Activated CD8-positive, alpha-beta memory T cell treated with anti-CD3 and anti-CD28 coated beads for 4 hours (primary cell): ENCODE results near the gene LTBR.

Source experiments
- DNase-seq, 2 donors: peaks; one replicate each; pipeline ENCODE4 v3.0.0-alpha.2; 2020; ENCODE audit warnings: low read depth in 2 of 2

The LTBR gene

GRCh38 chr12:6382982-6383381 is 980 bp upstream of the LTBR start:
- DNase-seq: no peak

DNA sequence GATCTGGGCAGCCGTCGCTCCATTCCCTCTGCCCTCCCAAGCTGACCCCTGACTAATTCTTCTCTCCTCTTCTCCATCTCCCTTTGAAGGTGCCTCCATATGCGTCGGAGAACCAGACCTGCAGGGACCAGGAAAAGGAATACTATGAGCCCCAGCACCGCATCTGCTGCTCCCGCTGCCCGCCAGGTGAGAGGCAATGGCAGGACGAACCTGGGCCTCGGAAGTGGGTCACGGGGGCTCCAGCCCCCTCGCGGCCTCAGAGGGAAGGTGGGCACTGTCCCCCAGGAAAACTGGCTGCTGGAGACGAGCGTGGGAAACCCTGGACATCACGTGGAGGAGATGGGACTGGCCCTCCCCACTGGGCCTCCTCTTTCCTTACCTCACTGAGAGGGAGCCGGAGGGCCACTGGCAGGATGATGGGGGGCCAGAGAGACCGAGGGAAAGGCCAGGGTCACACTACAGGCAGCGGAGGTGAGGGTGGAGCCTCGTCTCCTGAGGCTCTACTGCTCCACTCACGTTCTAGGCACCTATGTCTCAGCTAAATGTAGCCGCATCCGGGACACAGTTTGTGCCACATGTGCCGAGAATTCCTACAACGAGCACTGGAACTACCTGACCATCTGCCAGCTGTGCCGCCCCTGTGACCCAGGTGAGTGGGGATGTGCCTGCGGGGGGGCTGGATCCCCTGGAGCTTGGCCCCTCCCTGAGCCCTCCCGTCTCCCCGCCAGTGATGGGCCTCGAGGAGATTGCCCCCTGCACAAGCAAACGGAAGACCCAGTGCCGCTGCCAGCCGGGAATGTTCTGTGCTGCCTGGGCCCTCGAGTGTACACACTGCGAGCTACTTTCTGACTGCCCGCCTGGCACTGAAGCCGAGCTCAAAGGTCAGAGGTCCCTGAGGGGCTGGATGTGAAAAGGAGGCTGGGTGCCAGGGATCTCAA is 806 bp downstream of the LTBR start:
- DNase-seq: no peak

- no peak for DNase-seq
Observed at GRCh38 chr12:6386038-6386437, 2.1 kb downstream of the LTBR start.

GRCh38 chr12:6386491-6386890 is 2.5 kb downstream of the LTBR start:
- DNase-seq: no peak

- DNase-seq: no peak
Observed at GRCh38 chr12:6387541-6387940, 3.6 kb downstream of the LTBR start.

DNA sequence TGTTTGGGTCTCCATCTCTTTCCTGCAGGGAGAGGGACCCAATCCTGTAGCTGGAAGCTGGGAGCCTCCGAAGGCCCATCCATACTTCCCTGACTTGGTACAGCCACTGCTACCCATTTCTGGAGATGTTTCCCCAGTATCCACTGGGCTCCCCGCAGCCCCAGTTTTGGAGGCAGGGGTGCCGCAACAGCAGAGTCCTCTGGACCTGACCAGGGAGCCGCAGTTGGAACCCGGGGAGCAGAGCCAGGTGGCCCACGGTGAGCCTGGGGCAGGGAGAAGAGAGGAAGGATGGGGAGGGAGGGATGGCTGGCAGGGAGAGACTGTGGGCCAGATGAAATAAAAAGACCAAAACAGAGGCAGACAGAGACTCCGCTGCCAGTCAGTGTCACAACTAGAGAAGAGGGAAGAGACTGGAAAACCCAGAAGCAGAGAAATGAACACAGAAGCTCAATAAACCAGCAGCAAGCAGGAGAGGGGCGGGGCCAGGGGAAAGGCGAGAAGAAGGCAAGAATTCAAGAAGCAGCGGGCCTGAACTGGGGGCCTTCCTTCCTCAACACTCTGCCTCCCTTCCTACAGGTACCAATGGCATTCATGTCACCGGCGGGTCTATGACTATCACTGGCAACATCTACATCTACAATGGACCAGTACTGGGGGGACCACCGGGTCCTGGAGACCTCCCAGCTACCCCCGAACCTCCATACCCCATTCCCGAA is 6.3 kb downstream of the LTBR start:
- no peak for DNase-seq

- DNase-seq: no peak
Observed at GRCh38 chr12:6391013-6391412, 7.1 kb downstream of the LTBR start.

GRCh38 chr12:6392504-6392903 is 8.5 kb downstream of the LTBR start:
- no peak for DNase-seq

- DNase-seq: no peak
Observed at GRCh38 chr12:6393109-6393508, 9.1 kb downstream of the LTBR start.

DNA sequence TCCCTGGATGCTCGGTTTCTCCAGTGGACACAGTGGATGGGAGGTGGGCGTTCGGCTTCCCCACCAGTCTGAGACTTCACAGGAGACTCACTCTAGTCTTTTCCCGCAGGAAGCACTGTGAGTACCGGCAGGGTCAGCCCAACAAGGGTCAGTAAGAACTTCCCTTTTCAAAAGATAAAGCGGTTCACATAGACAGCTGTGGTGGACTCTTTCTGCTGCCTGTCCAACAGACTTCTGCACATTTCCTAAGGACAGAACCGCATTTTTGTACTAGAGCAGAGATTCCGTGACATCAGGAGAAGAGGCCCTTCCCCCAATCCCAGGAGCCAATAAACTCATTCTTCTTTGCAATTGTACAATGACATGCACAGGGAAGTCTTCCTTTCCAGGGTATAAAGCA is 10.4 kb downstream of the LTBR start:
- no peak for DNase-seq

DNA sequence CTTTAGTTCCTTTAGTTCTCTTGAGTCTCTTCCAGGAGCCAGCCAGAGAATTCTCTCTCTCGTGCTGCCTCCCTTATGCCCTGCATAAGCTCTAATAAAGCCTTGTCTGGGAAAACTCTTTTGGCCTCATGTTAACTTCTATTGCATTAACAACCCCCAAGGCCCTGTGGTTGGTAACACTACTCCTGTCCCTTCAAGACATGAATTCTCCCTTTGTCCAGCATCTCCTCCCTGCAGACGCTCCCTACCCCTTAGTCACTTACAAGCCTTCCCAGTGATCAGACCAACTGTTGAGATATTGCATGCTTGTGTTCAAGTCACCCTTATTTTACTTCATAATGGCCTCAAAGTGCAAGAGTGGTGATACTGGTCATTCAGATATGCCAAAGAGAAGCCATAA is 12.1 kb downstream of the LTBR start:
- DNase-seq: no peak

DNA sequence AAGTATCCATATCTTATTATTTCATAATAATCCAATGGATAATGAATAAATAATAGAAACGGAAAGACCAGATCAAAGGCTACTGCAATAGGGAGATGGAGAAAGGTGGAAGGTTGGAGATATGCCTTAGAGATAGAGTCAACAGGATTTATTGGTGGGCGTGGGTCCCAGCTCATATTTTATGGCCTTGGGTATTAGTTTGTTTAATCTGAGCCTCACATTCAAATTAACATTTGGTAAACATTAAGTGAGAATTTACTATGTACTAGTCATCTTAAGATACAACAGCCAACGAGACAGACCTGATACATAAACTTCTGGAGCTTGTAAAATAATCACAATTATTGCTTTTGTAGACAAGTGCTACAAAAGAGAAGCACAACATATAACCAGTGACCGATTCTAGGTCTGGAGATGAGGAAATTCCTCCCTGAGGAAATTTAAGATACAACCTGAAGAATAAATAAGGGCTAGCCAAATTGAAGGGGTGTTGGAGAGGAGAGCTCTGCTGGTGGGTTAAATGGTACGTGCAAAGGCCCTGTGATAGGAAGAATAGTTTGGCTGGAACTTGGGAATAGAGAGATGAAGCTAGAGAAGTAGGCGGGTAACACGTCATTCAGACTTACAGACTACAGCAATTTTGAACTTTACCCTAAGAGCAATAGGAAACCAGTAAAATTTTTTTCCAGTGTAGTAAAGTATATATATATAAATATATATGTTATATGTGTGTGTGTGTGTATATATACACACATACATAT is 16.1 kb downstream of the LTBR start:
- DNase-seq: no peak

GRCh38 chr12:6404390-6404789 is 20.4 kb downstream of the LTBR start:
- no peak for DNase-seq

- DNase-seq: no peak
Observed at GRCh38 chr12:6405963-6406362, 22.0 kb downstream of the LTBR start.

DNA sequence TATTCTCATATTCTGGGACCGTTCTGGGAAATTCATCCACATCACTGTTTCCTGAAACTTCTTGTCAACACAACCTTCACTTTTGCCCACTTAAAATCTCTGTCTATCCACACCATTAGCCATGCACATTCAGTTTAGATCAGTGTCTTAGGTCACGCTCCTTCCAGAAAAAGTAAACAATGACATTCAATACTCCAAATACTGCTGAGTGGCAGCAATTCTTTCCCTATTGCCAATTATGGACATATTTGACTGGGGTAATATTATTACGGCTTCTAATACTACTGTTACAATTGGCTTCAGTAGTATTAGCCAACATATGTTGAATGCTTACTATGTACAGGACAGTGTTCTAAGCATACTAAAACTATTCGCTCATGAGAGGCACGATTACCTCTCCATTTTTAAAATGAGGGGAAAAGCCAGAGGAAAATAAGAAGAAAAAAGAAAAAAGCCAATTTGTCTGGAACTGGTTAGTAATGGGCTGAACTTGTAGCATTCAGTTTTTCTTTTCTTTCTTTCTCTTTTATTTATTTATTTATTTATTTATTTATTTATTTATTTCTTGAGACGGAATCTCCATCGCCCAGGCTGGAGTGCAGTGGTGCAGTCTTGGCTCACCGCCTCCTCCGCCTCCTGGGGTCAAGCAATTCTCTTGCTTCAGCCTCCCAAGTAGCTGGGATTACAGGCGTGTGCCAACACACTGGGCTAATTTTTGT is 23.4 kb downstream of the LTBR start:
- DNase-seq: no peak

DNA sequence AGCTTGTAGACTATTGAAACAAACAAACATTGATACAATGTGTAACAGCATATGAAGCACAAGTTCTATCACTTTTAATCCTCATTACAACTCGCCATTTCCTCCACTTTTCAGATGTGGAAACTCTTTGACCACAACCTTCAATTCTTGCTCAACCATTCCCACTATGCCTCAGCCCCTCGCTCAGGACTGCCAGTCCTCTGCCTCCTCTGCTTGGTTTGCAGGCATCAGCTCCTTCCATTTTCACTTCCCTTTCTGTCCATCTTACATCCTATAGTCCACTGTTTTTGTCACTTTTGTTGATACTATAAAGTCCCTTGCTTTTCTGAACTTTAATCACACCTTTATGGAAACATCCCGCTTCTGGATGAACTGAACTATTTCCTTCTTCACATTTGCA is 32.6 kb downstream of the LTBR start:
- DNase-seq: no peak

DNA sequence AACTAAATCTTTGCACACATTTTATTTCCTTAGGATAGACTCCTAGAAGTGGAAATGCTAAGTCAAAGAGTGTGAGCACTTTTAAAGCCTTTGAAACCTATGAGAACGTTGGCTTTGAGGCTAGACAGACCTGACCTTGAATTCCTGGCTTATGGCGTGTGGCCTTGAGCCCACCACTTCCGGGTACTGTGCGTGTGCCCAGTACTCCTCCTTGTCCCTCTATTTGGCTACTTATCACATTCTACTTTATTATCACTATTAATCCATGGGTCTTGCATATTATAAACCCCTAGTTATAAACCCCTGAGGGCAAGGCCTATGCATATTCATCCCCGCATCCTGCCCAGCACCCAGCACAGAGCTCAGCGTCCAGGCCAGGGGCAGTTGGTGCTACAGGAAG is 34.8 kb downstream of the LTBR start:
- no peak for DNase-seq

DNA sequence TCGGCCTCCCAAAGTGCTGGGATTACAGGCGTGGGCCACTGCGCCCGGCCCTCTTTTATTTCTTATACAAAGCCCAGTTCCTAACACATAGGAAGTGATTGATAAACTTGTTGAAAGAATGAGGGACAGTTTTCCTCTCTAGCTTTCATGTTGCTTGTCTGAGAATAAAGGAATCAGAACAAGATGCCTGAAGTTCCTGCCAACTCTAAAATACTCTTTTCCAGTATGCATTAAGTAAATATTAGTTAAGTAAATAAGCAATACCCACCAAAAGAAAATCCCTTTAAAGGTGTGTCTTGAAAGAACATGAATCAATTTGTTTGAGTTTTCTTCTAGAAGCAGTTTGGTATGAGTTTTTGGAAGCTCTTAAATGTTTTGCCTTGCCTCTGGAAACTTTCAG is 36.4 kb downstream of the LTBR start:
- DNase-seq: no peak

GRCh38 chr12:6423267-6424007 is 39.5 kb downstream of the LTBR start:
- DNase-seq: peak; percentile 57 to 61

DNA sequence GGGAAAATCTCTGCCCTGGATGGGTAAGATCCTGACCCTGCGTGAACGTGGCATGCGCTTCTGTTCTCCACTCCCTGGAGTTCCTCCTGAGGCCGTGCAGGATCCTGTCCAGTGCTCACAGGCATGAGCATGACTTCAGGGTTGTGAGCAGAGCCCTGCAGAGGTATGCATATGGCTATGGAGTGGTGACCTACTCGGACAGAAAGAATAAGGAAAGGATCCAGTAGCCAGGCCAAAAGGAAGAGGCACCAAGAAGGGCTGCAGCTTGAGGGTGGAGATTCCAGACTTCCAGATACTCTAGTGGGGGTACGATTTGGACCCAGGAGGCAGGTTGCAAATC is 40.0 kb downstream of the LTBR start:
- DNase-seq: no peak

GRCh38 chr12:6424866-6425265 is 40.9 kb downstream of the LTBR start:
- no peak for DNase-seq
